Endodermal cell (in vitro differentiated cells): ENCODE results near the gene PPAN. TPM values are rescaled to one million over a fixed set of nuclear protein-coding genes. Genes with fewer than 3 reads are reported as not detected.

Experiments used
- DNase-seq: peaks from one replicate; pipeline ENCODE4 v3.0.0-alpha.2; 2017
- H3K27ac ChIP-seq: 2 replicates; pipeline ENCODE4 v1.5.1; 2013; ENCODE audit warnings: mild to moderate bottlenecking, low read depth, low read length, moderate library complexity
- H3K27me3 ChIP-seq: 2 replicates; pipeline ENCODE4 v1.6.1; 2013; ENCODE audit warnings: mild to moderate bottlenecking, low read length, moderate library complexity; ENCODE audit not compliant: insufficient read depth, control insufficient read depth, poor library complexity, severe bottlenecking
- H3K36me3 ChIP-seq: 2 replicates; pipeline ENCODE4 v1.7.0; 2013; ENCODE audit warnings: mild to moderate bottlenecking, low read length, moderate library complexity; ENCODE audit not compliant: control insufficient read depth, insufficient read depth
- H3K4me1 ChIP-seq: one replicate; pipeline ENCODE4 v1.7.0; 2013; ENCODE audit warnings: low read length; ENCODE audit not compliant: control insufficient read depth, insufficient read depth
- H3K4me3 ChIP-seq: 2 replicates; pipeline ENCODE4 v1.5.1; 2013; ENCODE audit warnings: mild to moderate bottlenecking, low read length, moderate library complexity
- H3K9ac ChIP-seq: 2 replicates; pipeline ENCODE4 v1.6.1; 2013; ENCODE audit warnings: mild to moderate bottlenecking, low read length, moderate library complexity; ENCODE audit not compliant: poor library complexity, severe bottlenecking; ENCODE audit errors: extremely low read depth
- H3K9me3 ChIP-seq: 2 replicates; pipeline ENCODE4 v1.6.1; 2013; ENCODE audit warnings: mild to moderate bottlenecking, low read length, moderate library complexity; ENCODE audit not compliant: control insufficient read depth
- H3K27ac Mint-ChIP-seq: 2 replicates; pipeline ENCODE4 v1.8.0; 2020; ENCODE audit warnings: mixed read lengths
- H3K27me3 Mint-ChIP-seq: 2 replicates; pipeline ENCODE4 v1.8.0; 2021; ENCODE audit warnings: mild to moderate bottlenecking, mixed read lengths; ENCODE audit not compliant: insufficient read depth
- H3K36me3 Mint-ChIP-seq: 2 replicates; pipeline ENCODE4 v1.8.0; 2020; ENCODE audit warnings: low read depth, mixed read lengths
- H3K4me1 Mint-ChIP-seq: 2 replicates; pipeline ENCODE4 v1.8.0; 2020; ENCODE audit warnings: mixed read lengths
- H3K4me3 Mint-ChIP-seq: 2 replicates; pipeline ENCODE4 v1.8.0; 2020; ENCODE audit warnings: mild to moderate bottlenecking, moderate library complexity, mixed read lengths
- H3K9me3 Mint-ChIP-seq: 2 replicates; pipeline ENCODE4 v1.8.0; 2020; ENCODE audit warnings: mild to moderate bottlenecking, mixed read lengths
- CTCF ChIP-seq: fragments of 200-600 bp; sonication (generic); conservative IDR thresholded peaks from 2 replicates; pipeline ENCODE4 v1.5.0; 2021; ENCODE audit warnings: antibody characterized with exemption, mild to moderate bottlenecking
- WGBS, 2 experiments: methylation state at CpG; one replicate each; pipeline versions ENCODE4 v1.1.5 to v1.1.7; 2013; ENCODE audit warnings: missing lambda C conversion rate in 2 of 2, mixed read lengths in 1 of 2; ENCODE audit not compliant: insufficient coverage in 1 of 2, insufficient read length in 1 of 2; 5-methylcytosine and 5-hydroxymethylcytosine counted together
- total RNA-seq, 2 donors: library from RNA; stranded (reverse); fragmentation: NEBNext Ultra II Directional in 1 of 2; extraction: Animal tissue kit (Norgen Biotek cat#: 25700) in 1 of 2; gene quantifications; 2 replicates in 1 of 2; 3 replicates in 1 of 2; pipeline ENCODE4 v1.2.1, GENCODE V29; 2021

Gene PPAN
- total RNA-seq, 2 donors from 2014 or later = 40.3 to 54.0 TPM

GRCh38 chr19:10095948-10096614, 10.1 kb upstream of the PPAN start:
- peaks cover 57% of the 10 kb centered on the region for H3K27me3 Mint-ChIP-seq

GRCh38 chr19:10096615-10096963, 9.6 kb upstream of the PPAN start:
- DNase-seq = no peak
- Histone ChIP-seq H3K9ac (peak overlapping the region; percentile 15), H3K9me3 (peaks cover 6% of the 10 kb centered on the region), H3K27ac (no peak overlapping the region), H3K27me3 (peaks cover 21% of the 10 kb centered on the region), H3K4me1 (no peaks in the 10 kb centered on the region), H3K36me3 (no peaks in the 10 kb centered on the region), H3K4me3 (peak overlapping the region; percentile 69)
- H3K4me3 Mint-ChIP-seq = no peak overlapping the region
- H3K9me3 Mint-ChIP-seq = no peaks in the 10 kb centered on the region
- peaks cover 57% of the 10 kb centered on the region for H3K27me3 Mint-ChIP-seq
- WGBS, 2 experiments = 59 to 62% methylated on average over 24 to 26 of the region's 26 CpGs
- H3K27ac Mint-ChIP-seq = no peak overlapping the region
- no peak for TF ChIP-seq CTCF
- no peaks in the 10 kb centered on the region for H3K36me3 Mint-ChIP-seq
- no peaks in the 10 kb centered on the region for H3K4me1 Mint-ChIP-seq

More at GRCh38 chr19:10095948-10096614, 10.1 kb upstream of the PPAN start:
- Mint-ChIP-seq H3K4me1 (no peaks in the 10 kb centered on the region), H3K9me3 (no peaks in the 10 kb centered on the region), H3K36me3 (no peaks in the 10 kb centered on the region), H3K27ac (no peak overlapping the region), H3K4me3 (no peak overlapping the region)
- Histone ChIP-seq H3K36me3 (no peaks in the 10 kb centered on the region), H3K9me3 (peaks cover 6% of the 10 kb centered on the region), H3K4me3 (peak overlapping the region; percentile 69), H3K27me3 (peaks cover 21% of the 10 kb centered on the region), H3K4me1 (no peaks in the 10 kb centered on the region), H3K27ac (no peak overlapping the region), H3K9ac (peak overlapping the region; percentile 15)
- TF ChIP-seq CTCF = no peak
- peak; percentile 95 for DNase-seq
- 0 to 5% methylated on average over 10 to 97 of the region's 97 CpGs for WGBS, 2 experiments

GRCh38 chr19:10100163-10100785, 5.9 kb upstream of the PPAN start:
- Mint-ChIP-seq H3K9me3 (no peaks in the 10 kb centered on the region), H3K36me3 (no peaks in the 10 kb centered on the region), H3K27ac (no peak overlapping the region), H3K4me3 (no peak overlapping the region), H3K27me3 (peaks cover 41% of the 10 kb centered on the region), H3K4me1 (no peaks in the 10 kb centered on the region)
- no peak for DNase-seq
- Histone ChIP-seq H3K36me3 (no peaks in the 10 kb centered on the region), H3K27me3 (peaks cover 12% of the 10 kb centered on the region), H3K9ac (no peak overlapping the region), H3K27ac (no peak overlapping the region), H3K4me1 (no peaks in the 10 kb centered on the region), H3K9me3 (peaks cover 5% of the 10 kb centered on the region), H3K4me3 (no peak overlapping the region)
- WGBS, 2 experiments = 71 to 83% methylated on average over 3 to 5 of the region's 5 CpGs
- no peak for TF ChIP-seq CTCF
